HepG2 (cell line): Measurements from ENCODE around the gene COL27A1. TPM values are rescaled to one million over a fixed set of nuclear protein-coding genes. Genes with fewer than 3 reads are reported as not detected.
A peak's percentile ranks its signal among the peaks of the same experiment; 100 is the strongest.

Experiments
- ATAC-seq: fragments of 200-7000 bp; cut with Tn5 transposase; 3 replicates; pipeline ENCODE4 v1.9.1; 2020; ENCODE audit warnings: mild to moderate bottlenecking, moderate library complexity
- BruUV-seq: library from RNA; stranded (reverse); fragments of 400-500 nt; replicated peaks from 2 replicates; lab custom pipeline; 2021; lab: Mats Ljungman, UMichigan
- CTCF ChIA-PET: fragments of 300-600 bp; formaldehyde crosslinking; extraction: SDS; loops from one replicate; lab custom pipeline; 2021; ENCODE audit warnings: low total read pairs, inconsistent platforms, low intra/inter-chr PET ratio; lab: Yijun Ruan, JAX
- POLR2A ChIA-PET: fragments of 350-600 bp; sonication (Branson Sonifier 250); formaldehyde crosslinking; loops from one replicate; lab custom pipeline; 2020; ENCODE audit warnings: antibody characterized with exemption, inconsistent platforms; lab: Yijun Ruan, JAX
- DNase-seq: peaks from one replicate; pipeline ENCODE4 v3.0.0-alpha.2; 2015; ENCODE audit warnings: low spot score
- FAIRE-seq: peaks from 3 replicates; lab custom pipeline; 2011; peaks lifted over from hg19 to GRCh38; lab: Jason Lieb, UNC
- H2AFZ ChIP-seq: one replicate; pipeline ENCODE4 v1.6.1; 2011; ENCODE audit warnings: low read length, inconsistent platforms
- H3K27ac ChIP-seq: fragments of 300-600 bp; 3 replicates; pipeline ENCODE4 v1.8.0; 2011; ENCODE audit warnings: mixed run types, mild to moderate bottlenecking, mixed read lengths, low read length, inconsistent platforms; ENCODE audit not compliant: insufficient read depth; ENCODE audit errors: extremely low read length
- H3K27me3 ChIP-seq, 2 experiments: fragments of 200-600 bp in 1 of 2; 2 replicates in 1 of 2; 3 replicates in 1 of 2; pipeline versions ENCODE4 v1.6.0 to v1.8.0; 2011; ENCODE audit warnings: low read length in 2 of 2, mild to moderate bottlenecking in 2 of 2, moderate library complexity in 2 of 2, inconsistent platforms in 1 of 2; ENCODE audit not compliant: insufficient read depth in 2 of 2, control insufficient read depth in 1 of 2
- H3K36me3 ChIP-seq, 2 experiments: fragments of 200-600 bp in 1 of 2; replicated peaks in 1 of 2; 2 replicates in 1 of 2; 3 replicates in 1 of 2; pipeline versions ENCODE4 v1.5.1 to v1.8.0; 2011; ENCODE audit warnings: low read length in 2 of 2, inconsistent platforms in 1 of 2; ENCODE audit not compliant: insufficient read depth in 2 of 2, control insufficient read depth in 1 of 2
- H3K4me1 ChIP-seq: 2 replicates; pipeline ENCODE4 v1.5.1; 2012; ENCODE audit warnings: low read length, inconsistent platforms; ENCODE audit not compliant: insufficient read depth
- H3K4me2 ChIP-seq: 2 replicates; pipeline ENCODE4 v1.6.0; 2011; ENCODE audit warnings: low read depth, low read length, inconsistent platforms
- H3K4me3 ChIP-seq, 3 experiments: fragments of 200-600 bp in 1 of 3; sonication (generic), shearing (Covaris generic) in 1 of 3; replicated peaks in 1 of 3; 2 replicates each; pipeline ENCODE4 v1.5.1; 2011 to 2016; ENCODE audit warnings: low read length in 3 of 3, inconsistent platforms in 2 of 3, low read depth in 2 of 3, mild to moderate bottlenecking in 2 of 3, control low read depth in 1 of 3, mixed read lengths in 1 of 3; ENCODE audit not compliant: insufficient read depth in 1 of 3
- H3K79me2 ChIP-seq: one replicate; pipeline ENCODE4 v1.6.1; 2011; ENCODE audit warnings: low read length, inconsistent platforms; ENCODE audit not compliant: insufficient read depth
- H3K9ac ChIP-seq: 2 replicates; pipeline ENCODE4 v1.6.0; 2011; ENCODE audit warnings: mild to moderate bottlenecking, low read depth, low read length, inconsistent platforms; ENCODE audit not compliant: insufficient read depth
- H3K9me3 ChIP-seq: 2 replicates; pipeline ENCODE4 v1.5.1; 2012; ENCODE audit warnings: mild to moderate bottlenecking, low read length
- H4K20me1 ChIP-seq: 2 replicates; pipeline ENCODE4 v1.6.0; 2011; ENCODE audit warnings: inconsistent platforms, mild to moderate bottlenecking, low read length, moderate library complexity; ENCODE audit not compliant: insufficient read depth
- AGO2 ChIP-seq: fragments of 200-400 bp; formaldehyde crosslinking; optimal IDR thresholded peaks from 2 replicates; pipeline ENCODE3; 2017; ENCODE audit warnings: mild to moderate bottlenecking, low read depth, low read length, moderate library complexity
- CEBPB ChIP-seq: IDR thresholded peaks from 2 replicates; pipeline ENCODE4 v1.6.1; 2011; ENCODE audit warnings: low read depth, low read length, improper control_type of control experiment, borderline replicate concordance
- EP300 ChIP-seq, 3 experiments: sonication (generic) in 1 of 3; formaldehyde crosslinking in 1 of 3; IDR thresholded peaks; 2 replicates each; pipeline versions ENCODE4 v1.5.1 to v1.6.1; 2011 to 2020; ENCODE audit warnings: low read depth in 2 of 3, low read length in 2 of 3, borderline replicate concordance in 1 of 3, improper control_type of control experiment in 1 of 3, mild to moderate bottlenecking in 1 of 3, missing genetic modification reagents in 1 of 3, moderate library complexity in 1 of 3
- HOMEZ ChIP-seq: IDR thresholded peaks from 2 replicates; pipeline ENCODE4 v1.6.1; 2016; ENCODE audit warnings: low read depth
- PATZ1 ChIP-seq: sonication (generic); formaldehyde crosslinking; IDR thresholded peaks from 2 replicates; pipeline ENCODE4 v1.4.0; 2020; ENCODE audit warnings: missing genetic modification reagents
- PAXIP1 ChIP-seq: sonication (generic); formaldehyde crosslinking; conservative IDR thresholded peaks from 2 replicates; pipeline ENCODE4 v1.4.0; 2020; ENCODE audit warnings: mild to moderate bottlenecking, missing genetic modification reagents, moderate library complexity
- RBM22 ChIP-seq: fragments of 200-400 bp; formaldehyde crosslinking; optimal IDR thresholded peaks from 2 replicates; pipeline ENCODE3; 2017; ENCODE audit warnings: mild to moderate bottlenecking, low read length, moderate library complexity
- ZBTB7B ChIP-seq: sonication (generic); formaldehyde crosslinking; IDR thresholded peaks from 2 replicates; pipeline ENCODE4 v1.4.0; 2020; ENCODE audit warnings: missing genetic modification reagents
- ZNF224 ChIP-seq: sonication (generic); formaldehyde crosslinking; IDR thresholded peaks from 2 replicates; pipeline ENCODE4 v1.5.0; 2020; ENCODE audit warnings: mild to moderate bottlenecking, missing genetic modification reagents
- ZNF687 ChIP-seq: sonication (generic); formaldehyde crosslinking; IDR thresholded peaks from 2 replicates; pipeline ENCODE4 v1.5.1; 2020; ENCODE audit warnings: mild to moderate bottlenecking, missing genetic modification reagents, moderate library complexity
- ZNF740 ChIP-seq: sonication (generic); formaldehyde crosslinking; IDR thresholded peaks from 2 replicates; pipeline ENCODE4 v1.4.0; 2020; ENCODE audit warnings: missing genetic modification reagents
- WGBS: methylation state at CpG from one replicate; pipeline ENCODE4 v1.1.6; 2017; ENCODE audit warnings: low lambda C conversion rate; 5-methylcytosine and 5-hydroxymethylcytosine counted together
- in situ Hi-C: cut with HindIII; loops from 2 replicates; pipeline ENCODE4 v1.10.0; 2017; ENCODE audit warnings: low pct_unique_long_range_greater_than_20kb; ENCODE audit not compliant: extremely low pct_ligation_motif_present
- intact Hi-C: fragments of 100-400 bp; cut with micrococcal nuclease; formaldehyde crosslinking; loops from one replicate; pipeline ENCODE4 v1.10.0; 2022; ENCODE audit not compliant: unreplicated experiment
- polyA plus RNA-seq, 8 experiments: library from polyadenylated mRNA; depleted of rRNA in 3 of 8; stranded (reverse) in 7 of 8; unstranded in 1 of 8; fragments of >200 nt; fragmentation: Illumina TruSeq in 4 of 8; extraction: Trizol in 4 of 8; gene quantifications; 2 replicates each; pipeline versions ENCODE4 v1.2.1 to v1.2.3, GENCODE V29; 2011 to 2016; ENCODE audit warnings: low read depth in 4 of 8, missing spikeins in 1 of 8, mixed read lengths in 1 of 8; ENCODE audit not compliant: insufficient read depth in 1 of 8
- total RNA-seq, 5 experiments: library from RNA; depleted of rRNA; stranded (reverse); fragments of >200 nt; fragmentation: Illumina TruSeq; extraction: Trizol; gene quantifications; 2 replicates each; pipeline ENCODE4 v1.2.3, GENCODE V29; 2016; ENCODE audit warnings: low read depth in 1 of 5

The COL27A1 gene
- total and polyA plus RNA-seq, 2 of the 13 experiments (the other 11 are each of a cell fraction or from before 2014, with no cell fraction given): 71.3 to 89.1 TPM

GRCh38 chr9:114269023-114269422, 113.7 kb downstream of the COL27A1 start:
- Histone ChIP-seq H2AFZ (no peak overlapping the region), H4K20me1 (no peaks in the 10 kb centered on the region), H3K36me3 (peaks cover 38 to 89% of the 10 kb centered on the region in 2 experiments), H3K79me2 (no peaks in the 10 kb centered on the region), H3K4me3 (no peak overlapping the region), H3K4me2 (no peak overlapping the region), H3K4me1 (peaks cover 24% of the 10 kb centered on the region), H3K9ac (no peak overlapping the region), H3K27ac (peak overlapping the region; percentile 40), H3K27me3 (no peaks in the 10 kb centered on the region), H3K9me3 (no peaks in the 10 kb centered on the region)
- peak; percentile 13; the same call in 2 of the 3 replicates for ATAC-seq
- DNase-seq: no peak
- peak; percentile 38; the same call in 1 of the 2 replicates for TF ChIP-seq PATZ1 (CRISPR knock-in tag)
- TF ChIP-seq ZNF687 (CRISPR knock-in tag): peak; percentile 47
- 0 out of 2 replicates have a peak, but pooled peaks have one; percentile 47 for TF ChIP-seq ZNF224 (CRISPR knock-in tag)
- no peak for TF ChIP-seq ZBTB7B (CRISPR knock-in tag)
- 0 out of 2 replicates have a peak, but pooled peaks have one; percentile 3 for TF ChIP-seq CEBPB
- TF ChIP-seq PAXIP1 (CRISPR knock-in tag): 0 out of 2 replicates have a peak, but pooled peaks have one; percentile 23
- no peak for TF ChIP-seq HOMEZ (CRISPR knock-in tag)
- no peak for TF ChIP-seq ZNF740 (CRISPR knock-in tag)
- TF ChIP-seq EP300 (IDR thresholded peaks at IDR 0.05; ENCODE audit: low read depth in 2 of 2, low read length in 2 of 2): peak in 1 of 2 experiments; percentile 19; a peak in 1 of 4 replicates
- no peak for TF ChIP-seq EP300 (CRISPR knock-in tag; IDR thresholded peaks at IDR 0.05; ENCODE audit: borderline replicate concordance)
- peak; percentile 43 for TF ChIP-seq AGO2
- TF ChIP-seq RBM22: peak; percentile 57
- ChIA-PET CTCF (no interaction called here), POLR2A (interaction anchor here (1.3 kb wide), 1 partner anchor 151 kb away, joined by 5 read pairs; no protein-coding TSS in a partner anchor)
- in situ Hi-C loops: no loop called here
- peak; percentile 26 for FAIRE-seq
- BruUV-seq: no TSS peak
- intact Hi-C loops: loop anchor here (5.0 kb wide), 1 partner anchor 187 kb away; no protein-coding TSS in a partner anchor
- WGBS: 52% methylated on average over 9 of the region's 9 CpGs
